ENCODE measurements around the gene OR2Z1.

The OR2Z1 gene

GRCh38 chr19:8721334-8721733 lies at the start of gene OR2Z1:
Gene OR2Z1, plus strand, starts transcription at chr19:8721634. Its CDS starts 9,395 bp downstream, at chr19:8731029.
- Histone ChIP-seq H3K27me3 (peaks cover 0 to 5% of the 10 kb centered on the region in 2 donors), H3K9me3 (peaks cover 0 to 10% (median 0%) of the 10 kb centered on the region in 3 donors), H3K27ac (no peak within 1 kb of the TSS), H3K4me3 (no peak within 1 kb of the TSS), H3K4me1 (no peaks in the 10 kb centered on the region), H3K36me3 (no peaks in the 10 kb centered on the region)
- no peak for DNase-seq
- no peak for TF ChIP-seq CTCF (IDR thresholded peaks at IDR 0.05)
- intact Hi-C loops (cut with DNase I; ENCODE audit: low total_unique reads) = no loop called here

GRCh38 chr19:8673276-8673891 lies 48.0 kb upstream of the OR2Z1 start:
- no peak overlapping the region for H3K4me3 ChIP-seq
- intact Hi-C loops (cut with DNase I; ENCODE audit: low total_unique reads) = no loop called here
- no peak for DNase-seq
- TF ChIP-seq CTCF (IDR thresholded peaks at IDR 0.05) = no peak
- H3K4me1 ChIP-seq = no peaks in the 10 kb centered on the region
- no peaks in the 10 kb centered on the region for H3K9me3 ChIP-seq
- no peak overlapping the region for H3K27ac ChIP-seq
- no peaks in the 10 kb centered on the region for H3K36me3 ChIP-seq
- H3K27me3 ChIP-seq = peaks cover 0 to 20% of the 10 kb centered on the region in 2 donors

GRCh38 chr19:8675066-8675465 lies 46.4 kb upstream of the OR2Z1 start:
- peaks cover 0 to 17% of the 10 kb centered on the region in 2 donors for H3K27me3 ChIP-seq
- H3K4me1 ChIP-seq = no peaks in the 10 kb centered on the region
- H3K9me3 ChIP-seq = no peaks in the 10 kb centered on the region
- H3K27ac ChIP-seq = no peak overlapping the region
- DNase-seq = no peak
- H3K4me3 ChIP-seq = no peak overlapping the region
- no peak for TF ChIP-seq CTCF (IDR thresholded peaks at IDR 0.05)
- H3K36me3 ChIP-seq = no peaks in the 10 kb centered on the region
- intact Hi-C loops (cut with DNase I; ENCODE audit: low total_unique reads) = no loop called here

GRCh38 chr19:8678244-8678807 lies 43.1 kb upstream of the OR2Z1 start:
- no peak for DNase-seq
- no peak overlapping the region for H3K27ac ChIP-seq
- no peaks in the 10 kb centered on the region for H3K4me1 ChIP-seq
- intact Hi-C loops (cut with DNase I; ENCODE audit: low total_unique reads) = no loop called here
- H3K9me3 ChIP-seq = no peaks in the 10 kb centered on the region
- TF ChIP-seq CTCF (IDR thresholded peaks at IDR 0.05) = no peak
- no peaks in the 10 kb centered on the region for H3K36me3 ChIP-seq
- H3K27me3 ChIP-seq = peaks cover 0 to 15% of the 10 kb centered on the region in 2 donors
- H3K4me3 ChIP-seq = no peak overlapping the region

- Histone ChIP-seq H3K4me1 (no peaks in the 10 kb centered on the region), H3K27me3 (peaks cover 0 to 15% of the 10 kb centered on the region in 2 donors), H3K27ac (no peak overlapping the region), H3K9me3 (no peaks in the 10 kb centered on the region), H3K4me3 (no peak overlapping the region), H3K36me3 (no peaks in the 10 kb centered on the region)
- DNase-seq = no peak
- no peak for TF ChIP-seq CTCF (IDR thresholded peaks at IDR 0.05)
- intact Hi-C loops (cut with DNase I; ENCODE audit: low total_unique reads) = no loop called here
Measured at GRCh38 chr19:8680676-8681344, 40.6 kb upstream of the OR2Z1 start.

Measured in tibial artery (tissue), 4 donors.